Ovary (tissue), 9 donors: ENCODE data around the gene GREM2. TPM values are rescaled to one million over a fixed set of nuclear protein-coding genes. Genes with fewer than 3 reads are reported as not detected.

Experiments
- DNase-seq, 5 donors: peaks; one replicate each; pipeline ENCODE4 v3.0.0-alpha.2; 2019 to 2020
- H3K27ac ChIP-seq, 2 donors: fragments of 200-600 bp; one replicate each; pipeline versions ENCODE4 v1.5.1 to v1.8.0; 2019 to 2022
- H3K27me3 ChIP-seq: fragments of 200-600 bp; one replicate; pipeline ENCODE4 v1.8.0; 2022
- H3K36me3 ChIP-seq: fragments of 200-600 bp; sonication (generic); one replicate; pipeline ENCODE4 v1.5.1; 2019
- H3K4me1 ChIP-seq: one replicate; pipeline ENCODE4 v1.8.1; 2013; ENCODE audit warnings: mild to moderate bottlenecking, moderate library complexity; ENCODE audit not compliant: insufficient read depth
- H3K4me3 ChIP-seq: fragments of 200-600 bp; sonication (generic); one replicate; pipeline ENCODE4 v1.5.1; 2017
- H3K9me3 ChIP-seq, 2 donors: fragments of 200-600 bp in 1 of 2; sonication (generic) in 1 of 2; one replicate each; pipeline versions ENCODE4 v1.5.1 to v1.8.1; 2013 to 2019; ENCODE audit warnings: mild to moderate bottlenecking in 1 of 2, moderate library complexity in 1 of 2
- EP300 ChIP-seq: sonication (generic); formaldehyde crosslinking; IDR thresholded peaks from one replicate; pipeline ENCODE4 v1.6.1; 2017; ENCODE audit warnings: antibody characterized with exemption
- POLR2A ChIP-seq: fragments of 450-650 bp; IDR thresholded peaks from one replicate; pipeline ENCODE4 v1.6.1; 2017; ENCODE audit warnings: antibody characterized with exemption, mild to moderate bottlenecking, moderate library complexity
- WGBS, 3 donors: extraction: QIAGEN DNeasy Blood & Tissue Kit in 1 of 3; methylation state at CpG; one replicate each; pipeline versions ENCODE4 v1.1.5 to v1.1.7; 2013 to 2017; 5-methylcytosine and 5-hydroxymethylcytosine counted together
- intact Hi-C, 4 donors: fragments of 100-400 bp; cut with DNase I; formaldehyde crosslinking; loops; one replicate each; pipeline versions ENCODE4 v1.11.0 to v1.15.1; 2022 to 2023
- polyA plus RNA-seq, 2 donors: library from polyadenylated mRNA; stranded (reverse); fragments of 200-250 nt in 1 of 2; fragments of 350-450 nt in 1 of 2; fragmentation: Illumina TruSeq in 1 of 2; extraction: RNeasy Lipid Tissue Mini Kit (QIAGEN cat#74804) in 1 of 2; gene quantifications; one replicate each; pipeline ENCODE4 v1.2.3, GENCODE V29; 2013 to 2014
- total RNA-seq, 7 donors: library from RNA; depleted of rRNA in 2 of 7; stranded (reverse); fragments of >200 nt in 2 of 7; fragmentation: NEBNext Ultra II Directional in 3 of 7; extraction: Animal tissue kit (Norgen Biotek cat#: 25700) in 3 of 7; gene quantifications; one replicate each; pipeline versions ENCODE4 v1.1.0 to v1.2.4, GENCODE V29; 2016 to 2023
- TF ChIP-seq, protein P1 (sequence below), 3 donors: fragments of 450-650 bp in 2 of 3; fragments of 200-600 bp in 1 of 3; IDR thresholded peaks; one replicate each; pipeline versions ENCODE4 v1.5.1 to v1.8.0; 2016 to 2022; ENCODE audit warnings: antibody characterized with exemption in 3 of 3, mild to moderate bottlenecking in 1 of 3
- donor health status: DM: no; HTN: no; CAD: no; lungs with moderate emphysema.
- donor health status: DM: no; HTN: no; CAD: no.
- donor health status: Bipolar disorder and iron deficiency.
- donor health status: DM: yes; HTN: yes; CAD: no.
- donor health status: DM: no; HTN: no; CAD: no.
- donor health status: DM: yes; HTN: yes; CAD: no.

Gene GREM2
- total and polyA plus RNA-seq, 9 donors = 0.95 to 16.7 (median 5.4) TPM

DNA sequence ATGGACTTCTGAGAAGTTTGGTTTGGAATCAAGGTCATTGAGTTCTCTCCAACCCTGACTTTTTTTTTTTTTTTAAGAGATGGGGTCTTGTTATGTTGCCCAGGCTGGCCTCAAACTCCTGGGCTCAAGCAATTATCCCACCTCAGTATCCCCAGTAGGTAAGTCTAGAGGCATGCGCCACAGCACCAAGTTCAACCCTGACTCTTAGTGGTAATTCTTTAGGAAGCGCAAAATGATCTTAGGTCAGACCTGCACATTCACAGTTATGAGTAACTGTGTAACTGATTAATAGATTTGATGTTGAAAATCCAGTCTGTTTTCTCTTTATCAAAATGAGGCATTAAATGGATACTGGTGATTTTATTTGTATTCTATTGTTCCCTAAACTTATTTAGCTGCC is 95.9 kb downstream of the GREM2 start:
- Histone ChIP-seq H3K4me1 (no peaks in the 10 kb centered on the region), H3K4me3 (no peak overlapping the region), H3K27me3 (no peaks in the 10 kb centered on the region), H3K36me3 (no peaks in the 10 kb centered on the region), H3K9me3 (no peaks in the 10 kb centered on the region), H3K27ac (no peak overlapping the region)
- 93 to 98% (median 94%) methylated on average over 2 of the region's 2 CpGs for WGBS, 3 donors
- intact Hi-C loops = no loop called here
- no peak for TF ChIP-seq EP300
- TF ChIP-seq, protein P1, sequence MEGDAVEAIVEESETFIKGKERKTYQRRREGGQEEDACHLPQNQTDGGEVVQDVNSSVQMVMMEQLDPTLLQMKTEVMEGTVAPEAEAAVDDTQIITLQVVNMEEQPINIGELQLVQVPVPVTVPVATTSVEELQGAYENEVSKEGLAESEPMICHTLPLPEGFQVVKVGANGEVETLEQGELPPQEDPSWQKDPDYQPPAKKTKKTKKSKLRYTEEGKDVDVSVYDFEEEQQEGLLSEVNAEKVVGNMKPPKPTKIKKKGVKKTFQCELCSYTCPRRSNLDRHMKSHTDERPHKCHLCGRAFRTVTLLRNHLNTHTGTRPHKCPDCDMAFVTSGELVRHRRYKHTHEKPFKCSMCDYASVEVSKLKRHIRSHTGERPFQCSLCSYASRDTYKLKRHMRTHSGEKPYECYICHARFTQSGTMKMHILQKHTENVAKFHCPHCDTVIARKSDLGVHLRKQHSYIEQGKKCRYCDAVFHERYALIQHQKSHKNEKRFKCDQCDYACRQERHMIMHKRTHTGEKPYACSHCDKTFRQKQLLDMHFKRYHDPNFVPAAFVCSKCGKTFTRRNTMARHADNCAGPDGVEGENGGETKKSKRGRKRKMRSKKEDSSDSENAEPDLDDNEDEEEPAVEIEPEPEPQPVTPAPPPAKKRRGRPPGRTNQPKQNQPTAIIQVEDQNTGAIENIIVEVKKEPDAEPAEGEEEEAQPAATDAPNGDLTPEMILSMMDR (IDR thresholded peaks at IDR 0.05) = no peak
- TF ChIP-seq POLR2A = no peak
- DNase-seq = no peak

DNA sequence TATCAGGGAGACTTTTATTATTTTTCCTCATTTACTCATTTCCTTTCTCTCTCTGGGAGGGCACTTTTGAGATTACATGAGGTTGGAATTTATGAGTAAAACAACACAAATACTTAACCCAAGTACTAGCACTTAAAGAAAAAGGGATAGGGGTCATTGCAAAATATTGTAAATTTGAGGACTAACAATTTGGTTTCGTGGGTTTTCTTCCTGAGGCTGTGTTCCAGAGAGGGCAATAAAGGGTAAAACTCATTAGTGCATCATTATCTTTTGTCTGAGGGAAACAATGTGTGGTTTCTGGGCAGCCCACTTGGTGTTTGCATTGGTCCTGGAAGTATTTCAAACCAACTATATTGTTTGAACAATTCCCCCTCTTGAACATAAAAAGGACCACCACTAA is 96.5 kb downstream of the GREM2 start:
- no peaks in the 10 kb centered on the region for H3K27me3 ChIP-seq
- intact Hi-C loops = no loop called here
- no peak overlapping the region for H3K4me3 ChIP-seq
- no peak for DNase-seq
- 24 to 47% (median 33%) methylated on average over 1 of the region's 1 CpG for WGBS, 3 donors
- no peak for TF ChIP-seq EP300
- no peak for TF ChIP-seq POLR2A
- TF ChIP-seq, protein P1 (IDR thresholded peaks at IDR 0.05) = no peak
- H3K36me3 ChIP-seq = no peaks in the 10 kb centered on the region
- no peak overlapping the region for H3K27ac ChIP-seq
- no peaks in the 10 kb centered on the region for H3K4me1 ChIP-seq
- no peaks in the 10 kb centered on the region for H3K9me3 ChIP-seq

DNA sequence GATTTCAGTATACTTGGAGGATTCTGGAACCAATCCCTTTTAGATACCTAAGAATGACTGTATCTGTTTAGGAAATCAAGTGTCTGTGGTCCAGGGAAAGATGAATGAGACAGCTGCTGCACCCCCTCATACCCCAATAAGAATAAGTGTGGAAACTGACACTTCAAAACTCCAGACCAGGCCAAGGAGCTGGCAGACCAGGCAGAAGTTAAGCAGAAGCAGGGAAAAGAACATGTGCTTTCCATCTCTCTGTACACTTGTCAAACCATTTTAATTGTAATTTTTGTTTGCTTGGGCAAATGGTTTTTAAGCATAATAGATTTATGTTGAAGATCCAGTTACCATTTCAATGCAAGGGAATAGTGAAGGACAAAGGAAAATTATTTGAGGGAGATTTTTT is 100.2 kb downstream of the GREM2 start:
- Histone ChIP-seq H3K27me3 (no peaks in the 10 kb centered on the region), H3K4me3 (no peak overlapping the region), H3K36me3 (no peaks in the 10 kb centered on the region), H3K9me3 (no peaks in the 10 kb centered on the region), H3K27ac (no peak overlapping the region), H3K4me1 (no peaks in the 10 kb centered on the region)
- intact Hi-C loops = no loop called here
- no peak for DNase-seq
- TF ChIP-seq, protein P1 (IDR thresholded peaks at IDR 0.05) = no peak
- TF ChIP-seq EP300 = no peak
- no peak for TF ChIP-seq POLR2A

DNA sequence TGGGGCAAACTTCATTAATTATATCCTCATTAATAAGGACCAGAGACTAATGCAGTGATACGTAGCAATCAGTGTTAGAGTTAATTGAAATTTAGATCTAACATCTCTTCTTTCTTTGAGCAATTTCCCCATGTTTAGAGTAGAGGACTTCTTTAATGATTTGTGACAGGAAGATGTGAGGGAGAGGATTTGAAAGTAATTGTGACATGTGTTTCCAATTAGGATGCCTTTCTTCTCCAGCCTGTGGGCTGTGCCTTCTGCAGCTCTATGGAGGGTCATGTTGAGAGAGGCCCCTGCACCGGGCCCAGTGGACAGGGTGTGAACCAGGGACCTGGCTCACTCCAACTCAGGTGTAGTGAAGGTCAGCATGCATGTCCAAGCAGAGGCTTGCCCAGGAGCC is 103.0 kb downstream of the GREM2 start:
- no peak for DNase-seq
- H3K9me3 ChIP-seq = no peaks in the 10 kb centered on the region
- intact Hi-C loops = no loop called here
- no peaks in the 10 kb centered on the region for H3K36me3 ChIP-seq
- TF ChIP-seq EP300 (no peak), POLR2A (no peak)
- TF ChIP-seq, protein P1 (IDR thresholded peaks at IDR 0.05) = no peak
- H3K4me1 ChIP-seq = no peaks in the 10 kb centered on the region
- no peaks in the 10 kb centered on the region for H3K27me3 ChIP-seq
- WGBS, 3 donors = 41 to 47% (median 45%) methylated on average over 2 of the region's 2 CpGs
- H3K4me3 ChIP-seq = no peak overlapping the region
- H3K27ac ChIP-seq = no peak overlapping the region

DNA sequence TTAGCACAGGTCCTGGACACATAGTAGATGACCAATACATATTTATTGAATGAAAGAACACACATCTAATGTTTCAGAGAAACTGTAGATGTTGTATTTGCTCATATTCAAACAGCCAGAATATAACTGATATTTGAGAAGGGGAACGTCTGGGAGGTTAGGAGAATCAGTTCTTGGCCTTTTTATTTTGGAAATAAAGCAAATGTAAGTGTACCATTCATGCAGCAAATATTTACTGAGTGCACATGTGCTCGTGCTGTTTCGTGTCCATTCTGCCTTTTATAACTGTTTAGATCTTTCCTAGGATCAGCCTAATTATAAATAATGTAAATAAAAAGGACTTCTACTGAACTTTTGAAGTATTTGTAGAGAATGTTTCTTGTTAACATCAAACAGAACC is 103.8 kb downstream of the GREM2 start:
- no peaks in the 10 kb centered on the region for H3K36me3 ChIP-seq
- no peak for DNase-seq
- no peaks in the 10 kb centered on the region for H3K27me3 ChIP-seq
- H3K4me3 ChIP-seq = no peak overlapping the region
- WGBS, 3 donors = 9 to 29% (median 11%) methylated on average over 3 of the region's 3 CpGs
- no peak for TF ChIP-seq POLR2A
- TF ChIP-seq, protein P1 (IDR thresholded peaks at IDR 0.05) = no peak
- no peak for TF ChIP-seq EP300
- intact Hi-C loops = no loop called here
- no peaks in the 10 kb centered on the region for H3K9me3 ChIP-seq
- H3K4me1 ChIP-seq = no peaks in the 10 kb centered on the region
- no peak overlapping the region for H3K27ac ChIP-seq
